HCT116 (cell line): Measurements from ENCODE around the gene SUPT6H.
A peak's percentile ranks its signal among the peaks of the same experiment; 100 is the strongest.

ENCODE experiments used
- CBX3 ChIP-seq: IDR thresholded peaks from 2 replicates; pipeline ENCODE4 v1.6.1; 2012; ENCODE audit warnings: low read depth
- CTCF ChIP-seq, 3 experiments: fragments of 200-600 bp in 1 of 3; sonication (generic) in 1 of 3; IDR thresholded peaks in 2 of 3; conservative IDR thresholded peaks in 1 of 3; 2 replicates each; pipeline ENCODE4 v1.5.1; 2012 to 2017; ENCODE audit warnings: low read depth in 2 of 3, low read length in 2 of 3, antibody characterized with exemption in 1 of 3, borderline replicate concordance in 1 of 3, control low read depth in 1 of 3, mild to moderate bottlenecking in 1 of 3, mixed read lengths in 1 of 3, mixed run types in 1 of 3, moderate library complexity in 1 of 3; ENCODE audit not compliant: insufficient read depth in 1 of 3
- EZH2 ChIP-seq: fragments of 200-600 bp; sonication (generic); IDR thresholded peaks from 2 replicates; pipeline ENCODE4 v1.6.1; 2017; ENCODE audit warnings: antibody characterized with exemption, mixed run types
- MAX ChIP-seq: IDR thresholded peaks from 2 replicates; pipeline ENCODE4 v1.6.1; 2012
- POLR2A ChIP-seq: IDR thresholded peaks from 2 replicates; pipeline ENCODE4 v1.7.0; 2011; ENCODE audit warnings: borderline replicate concordance; ENCODE audit not compliant: insufficient read depth, insufficient read length; ENCODE audit errors: extremely low read depth
- POLR2AphosphoS5 ChIP-seq: IDR thresholded peaks from 2 replicates; pipeline ENCODE4 v1.6.1; 2011; ENCODE audit warnings: mild to moderate bottlenecking, low read depth, low read length, moderate library complexity
- REST ChIP-seq: IDR thresholded peaks from 2 replicates; pipeline ENCODE4 v1.6.1; 2012; ENCODE audit warnings: low read depth

GRCh38 chr17:28714281-28714680 is 52.3 kb downstream of the SUPT6H start:
- peak in 1 of 3 experiments; percentile 32; a peak in 2 of 6 replicates for TF ChIP-seq CTCF (IDR thresholded peaks at IDR 0.05 in 2 of 3, conservative IDR thresholded peaks at IDR 0.05 in 1 of 3; ENCODE audit: borderline replicate concordance in 1 of 3, insufficient read depth in 1 of 3, low read depth in 2 of 3, low read length in 2 of 3)
- no peak for TF ChIP-seq CBX3
- TF ChIP-seq POLR2AphosphoS5: no peak
- TF ChIP-seq REST: no peak
- TF ChIP-seq POLR2A: no peak
- TF ChIP-seq MAX: no peak
- TF ChIP-seq EZH2: no peak
